IMR-90 (cell line): ENCODE results near the gene CLTCL1. TPM values are rescaled to one million over a fixed set of nuclear protein-coding genes. Genes with fewer than 3 reads are reported as not detected.
A peak's percentile ranks its signal among the peaks of the same experiment; 100 is the strongest.

Source experiments
- ATAC-seq: fragments of 200-7000 bp; cut with Tn5 transposase; 2 replicates; pipeline ENCODE4 v1.9.1; 2020; ENCODE audit warnings: low read depth, mild to moderate bottlenecking, moderate library complexity
- BruUV-seq: library from RNA; stranded (reverse); fragments of 400-500 nt; replicated peaks from 2 replicates; lab custom pipeline; 2021; lab: Mats Ljungman, UMichigan
- CTCF ChIA-PET: fragments of 300-600 bp; formaldehyde crosslinking; extraction: SDS; loops from one replicate; lab custom pipeline; 2021; ENCODE audit warnings: antibody characterized with exemption; lab: Yijun Ruan, JAX
- POLR2A ChIA-PET: fragments of 300-600 bp; sonication (Branson Sonifier 250); formaldehyde crosslinking; loops from one replicate; lab custom pipeline; 2022; ENCODE audit warnings: antibody characterized with exemption; ENCODE audit not compliant: unreplicated experiment; lab: Charles Lee
- DNase-seq: peaks from one replicate; pipeline ENCODE4 v3.0.0; 2013
- H2AFZ ChIP-seq: replicated peaks from 2 replicates; pipeline ENCODE3; 2013; ENCODE audit warnings: low read length, mild to moderate bottlenecking; ENCODE audit not compliant: poor library complexity
- H2AK5ac ChIP-seq: 2 replicates; pipeline ENCODE4 v1.6.1; 2013; ENCODE audit warnings: low read depth, low read length, inconsistent platforms
- H2AK9ac ChIP-seq: replicated peaks from 2 replicates; pipeline ENCODE3; 2013; ENCODE audit warnings: mild to moderate bottlenecking, low read depth, low read length, moderate library complexity; ENCODE audit not compliant: poor library complexity
- H2BK120ac ChIP-seq: 2 replicates; pipeline ENCODE4 v1.6.1; 2013; ENCODE audit warnings: low read depth, low read length, inconsistent platforms
- H2BK15ac ChIP-seq: 3 replicates; pipeline ENCODE4 v1.6.1; 2013; ENCODE audit warnings: low read depth, low read length, inconsistent platforms
- H2BK20ac ChIP-seq: 2 replicates; pipeline ENCODE4 v1.6.1; 2013; ENCODE audit warnings: low read depth, mild to moderate bottlenecking, inconsistent platforms, low read length, moderate library complexity
- H2BK5ac ChIP-seq: 2 replicates; pipeline ENCODE4 v1.6.1; 2013; ENCODE audit warnings: mild to moderate bottlenecking, low read depth, low read length, inconsistent platforms; ENCODE audit not compliant: poor library complexity, severe bottlenecking
- H3K14ac ChIP-seq: replicated peaks from 2 replicates; pipeline ENCODE4 v1.6.1; 2013; ENCODE audit warnings: low read depth, low read length, inconsistent platforms
- H3K18ac ChIP-seq: 2 replicates; pipeline ENCODE4 v1.6.1; 2013; ENCODE audit warnings: low read depth, low read length, control low read depth
- H3K23ac ChIP-seq: 2 replicates; pipeline ENCODE4 v1.6.1; 2013; ENCODE audit warnings: low read depth, low read length, inconsistent platforms
- H3K27ac ChIP-seq: 2 replicates; pipeline ENCODE4 v1.5.1; 2013; ENCODE audit warnings: mild to moderate bottlenecking, control low read depth, low read length; ENCODE audit not compliant: insufficient read depth
- H3K27me3 ChIP-seq: 2 replicates; pipeline ENCODE4 v1.6.1; 2013; ENCODE audit warnings: low read length; ENCODE audit not compliant: control insufficient read depth, insufficient read depth
- H3K36me3 ChIP-seq: 2 replicates; pipeline ENCODE4 v1.6.1; 2013; ENCODE audit warnings: low read length, mixed read lengths; ENCODE audit not compliant: control insufficient read depth, insufficient read depth
- H3K4ac ChIP-seq: 2 replicates; pipeline ENCODE4 v1.6.1; 2013; ENCODE audit warnings: low read depth, low read length, inconsistent platforms
- H3K4me1 ChIP-seq: 2 replicates; pipeline ENCODE4 v1.6.1; 2013; ENCODE audit warnings: low read length, mixed read lengths; ENCODE audit not compliant: control insufficient read depth, insufficient read depth
- H3K4me2 ChIP-seq: 2 replicates; pipeline ENCODE4 v1.6.1; 2013; ENCODE audit warnings: low read depth, mild to moderate bottlenecking, control low read depth, low read length, moderate library complexity
- H3K4me3 ChIP-seq: 2 replicates; pipeline ENCODE4 v1.5.1; 2013; ENCODE audit warnings: low read depth, mild to moderate bottlenecking, control low read depth, low read length, moderate library complexity; ENCODE audit not compliant: insufficient read depth
- H3K56ac ChIP-seq: 2 replicates; pipeline ENCODE4 v1.6.1; 2013; ENCODE audit warnings: low read length, inconsistent platforms; ENCODE audit not compliant: insufficient read depth; ENCODE audit errors: extremely low read depth
- H3K79me1 ChIP-seq, 2 experiments: 2 replicates each; pipeline ENCODE4 v1.6.1; 2013; ENCODE audit warnings: low read length in 2 of 2, inconsistent platforms in 1 of 2, low read depth in 1 of 2
- H3K9ac ChIP-seq: 2 replicates; pipeline ENCODE4 v1.6.1; 2013; ENCODE audit warnings: low read depth, low read length, control low read depth
- H3K9me1 ChIP-seq: 2 replicates; pipeline ENCODE4 v1.6.1; 2013; ENCODE audit warnings: low read length, inconsistent platforms; ENCODE audit not compliant: insufficient read depth
- H3K9me3 ChIP-seq: 2 replicates; pipeline ENCODE4 v1.6.1; 2013; ENCODE audit warnings: low read length; ENCODE audit not compliant: control insufficient read depth, insufficient read depth
- H4K20me1 ChIP-seq: 2 replicates; pipeline ENCODE4 v1.6.1; 2013; ENCODE audit warnings: low read length, inconsistent platforms; ENCODE audit not compliant: insufficient read depth
- H4K5ac ChIP-seq: 2 replicates; pipeline ENCODE4 v1.6.1; 2013; ENCODE audit warnings: mild to moderate bottlenecking, low read depth, low read length, control low read depth
- H4K8ac ChIP-seq, 2 experiments: 2 replicates each; pipeline ENCODE4 v1.6.1; 2013; ENCODE audit warnings: low read depth in 2 of 2, low read length in 2 of 2, control low read depth in 1 of 2, inconsistent platforms in 1 of 2
- H4K91ac ChIP-seq: 2 replicates; pipeline ENCODE4 v1.6.1; 2013; ENCODE audit warnings: low read depth, low read length, inconsistent platforms; ENCODE audit not compliant: insufficient read depth
- MAZ ChIP-seq: IDR thresholded peaks from 2 replicates; pipeline ENCODE4 v1.6.1; 2012; ENCODE audit warnings: low read depth, mild to moderate bottlenecking, low read length, improper control_type of control experiment, moderate library complexity, borderline replicate concordance
- POLR2A ChIP-seq: IDR thresholded peaks from 2 replicates; pipeline ENCODE4 v1.6.1; 2012; ENCODE audit warnings: mild to moderate bottlenecking, low read depth, low read length
- WGBS, 2 experiments: methylation state at CpG; one replicate each; pipeline versions ENCODE4 v1.1.5 to v1.1.7; 2013; ENCODE audit warnings: missing lambda C conversion rate in 2 of 2; ENCODE audit not compliant: insufficient read length in 1 of 2; ENCODE audit errors: extremely low coverage in 2 of 2; 5-methylcytosine and 5-hydroxymethylcytosine counted together
- dilution Hi-C: fragments of 300-500 bp; cut with HindIII; formaldehyde crosslinking; loops from one replicate; pipeline ENCODE4 v1.14.3; 2018; ENCODE audit warnings: low sequenced_read_pairs; ENCODE audit not compliant: unreplicated experiment
- in situ Hi-C: fragments of 300-500 bp; cut with MboI; formaldehyde crosslinking; loops from 3 replicates; pipeline ENCODE4 v1.14.3; 2019; ENCODE audit warnings: low sequenced_read_pairs, inconsistent platforms, mixed read lengths
- intact Hi-C: fragments of 100-400 bp; cut with micrococcal nuclease; formaldehyde crosslinking; loops from 2 replicates; pipeline ENCODE4 v1.10.0; 2022
- polyA plus RNA-seq, 3 experiments: library from polyadenylated mRNA; depleted of rRNA; stranded (reverse); fragments of >200 nt; gene quantifications; 2 replicates each; pipeline ENCODE4 v1.2.3, GENCODE V29; 2012; ENCODE audit warnings: low replicate concordance in 1 of 3
- total RNA-seq: library from RNA; depleted of rRNA; stranded (reverse); fragments of >200 nt; gene quantifications from 2 replicates; pipeline ENCODE4 v1.2.3, GENCODE V29; 2012

Gene CLTCL1
- total and polyA plus RNA-seq, 2 of the 4 experiments (the other 2 are of a cell fraction) = 6.2 to 8.1 TPM

GRCh38 chr22:19174106-19175025, 117.2 kb downstream of the CLTCL1 start:
- peaks cover 6% of the 10 kb centered on the region; the same call in 1 of the 2 replicates for H3K27me3 ChIP-seq
- DNase-seq = peak; percentile 42
- CTCF ChIA-PET = interaction anchor here (1.2 kb wide), 1 partner anchor 30 kb away, joined by 3 read pairs; the partner anchor contains the start of gene ESS2
- POLR2A ChIA-PET = no interaction called here
- H3K56ac ChIP-seq = no peak overlapping the region
- H4K5ac ChIP-seq = no peak overlapping the region
- peaks cover 20% of the 10 kb centered on the region for H4K20me1 ChIP-seq
- no peak overlapping the region; the same call in 1 of the 2 replicates for H2BK120ac ChIP-seq
- H3K14ac ChIP-seq = no peak overlapping the region
- H3K36me3 ChIP-seq = peaks cover 8% of the 10 kb centered on the region
- H2AFZ ChIP-seq = no peak overlapping the region
- peaks cover 20% of the 10 kb centered on the region for H3K9me1 ChIP-seq
- no peak overlapping the region; the same call in 1 of the 2 replicates for H3K27ac ChIP-seq
- H2AK9ac ChIP-seq = peak overlapping the region; percentile 67
- H4K8ac ChIP-seq = no peak overlapping the region
- dilution Hi-C loops = no loop called here
- no peak overlapping the region for H3K18ac ChIP-seq
- BruUV-seq = no TSS peak
- no peaks in the 10 kb centered on the region for H3K9me3 ChIP-seq
- H3K4me1 ChIP-seq = peaks cover 35% of the 10 kb centered on the region
- H3K4me3 ChIP-seq = no peak overlapping the region
- in situ Hi-C loops = no loop called here
- H2BK20ac ChIP-seq = no peak overlapping the region
- no peak overlapping the region for H4K91ac ChIP-seq
- no peak overlapping the region for H2BK15ac ChIP-seq
- intact Hi-C loops = no loop called here
- H2BK5ac ChIP-seq = peak overlapping the region; percentile 20
- WGBS, 2 experiments = 48% methylated on average over 3 of the region's 14 CpGs; no CpG with 5 or more reads in 1 of the 2 experiments
- H3K4me2 ChIP-seq = no peak overlapping the region
- no peak overlapping the region for H3K23ac ChIP-seq
- H3K9ac ChIP-seq = no peak overlapping the region
- ATAC-seq = no peak
- H3K4ac ChIP-seq = 0 out of 2 replicates have a peak overlapping the region, but pooled peaks have one; percentile 33
- peak overlapping the region; percentile 18 for H2AK5ac ChIP-seq
- peaks cover 14 to 76% of the 10 kb centered on the region in 2 experiments for H3K79me1 ChIP-seq
- TF ChIP-seq POLR2A (0 out of 2 replicates have a peak, but pooled peaks have one; percentile 4), MAZ (no peak)
